ENCODE results near the gene CORO2B. TPM values are rescaled to one million over a fixed set of nuclear protein-coding genes. Genes with fewer than 3 reads are reported as not detected.

The CORO2B gene
- total RNA-seq, 1 experiment from 2014 or later: 0.14 TPM

DNA sequence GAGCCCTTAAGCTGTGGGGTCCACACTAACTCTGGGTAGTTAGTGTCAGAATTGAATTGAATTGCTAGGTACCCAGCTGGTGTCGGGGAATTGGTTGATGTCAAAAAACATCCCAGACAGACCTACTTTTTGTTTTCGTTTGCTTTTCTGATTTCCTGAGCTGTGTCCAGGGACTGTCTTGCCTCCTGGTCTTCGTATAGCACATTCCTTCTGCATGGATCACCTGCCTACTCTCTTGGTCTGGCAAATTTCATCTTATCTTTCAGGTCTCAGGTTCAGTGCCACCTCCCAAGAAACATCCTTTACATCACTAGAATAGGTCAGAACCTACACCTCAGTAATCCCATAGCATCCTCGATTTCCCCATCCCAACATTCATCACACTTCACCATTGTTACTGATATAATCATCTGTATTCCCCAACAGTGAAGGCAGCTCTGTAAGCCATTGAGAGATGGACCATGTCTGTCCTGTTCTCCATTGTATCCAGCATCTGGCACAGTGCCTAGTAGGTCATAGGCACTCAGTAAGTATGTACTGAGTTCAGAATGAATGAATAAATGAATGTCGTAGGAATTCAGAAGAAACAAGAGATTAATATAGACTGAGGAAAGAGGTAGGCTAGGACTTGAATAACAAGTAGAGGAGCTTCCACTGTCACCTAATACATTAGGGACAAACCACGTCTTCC is 160.7 kb downstream of the CORO2B start:
- no peak for TF ChIP-seq CTCF (IDR thresholded peaks at IDR 0.05; ENCODE audit: unreplicated experiment)
- CTCF ChIA-PET: no interaction called here
- intact Hi-C loops (cut with micrococcal nuclease; ENCODE audit: unreplicated experiment): no loop called here
- no peak for DNase-seq
- BruUV-seq (replicated peaks): no TSS peak
- Mint-ChIP-seq H3K4me3 (ENCODE audit: low read depth, unreplicated experiment) (no peak overlapping the region), H3K27me3 (ENCODE audit: unreplicated experiment) (peaks cover 38% of the 10 kb centered on the region), H3K4me1 (ENCODE audit: low read depth, unreplicated experiment) (no peaks in the 10 kb centered on the region), H3K9me3 (ENCODE audit: low read depth, unreplicated experiment) (no peaks in the 10 kb centered on the region), H3K36me3 (ENCODE audit: insufficient read depth, unreplicated experiment) (no peaks in the 10 kb centered on the region), H3K27ac (ENCODE audit: unreplicated experiment) (no peak overlapping the region)

DNA sequence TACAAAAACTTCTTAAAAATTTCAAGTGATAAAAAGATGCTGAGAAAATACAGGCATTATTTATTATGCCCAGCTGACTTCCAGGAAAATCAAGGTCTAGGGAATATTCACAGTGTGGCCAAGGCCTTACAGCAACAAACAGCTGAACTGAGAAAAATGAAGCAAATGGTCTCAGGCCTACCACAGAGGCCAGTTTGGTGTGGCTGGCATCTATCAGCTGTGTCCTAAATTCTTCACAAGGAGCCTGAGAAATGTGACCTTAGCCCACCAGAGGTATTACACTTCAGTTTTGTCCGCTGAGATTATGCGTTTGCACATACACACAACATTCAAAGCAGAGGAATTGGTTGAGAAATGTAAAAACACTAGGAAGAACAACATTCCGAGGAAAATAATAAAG is 164.5 kb downstream of the CORO2B start:
- no peaks in the 10 kb centered on the region for H3K36me3 Mint-ChIP-seq (ENCODE audit: insufficient read depth, unreplicated experiment)
- H3K9me3 Mint-ChIP-seq (ENCODE audit: low read depth, unreplicated experiment): no peaks in the 10 kb centered on the region
- DNase-seq: no peak
- TF ChIP-seq CTCF (IDR thresholded peaks at IDR 0.05; ENCODE audit: unreplicated experiment): no peak
- no TSS peak for BruUV-seq (replicated peaks)
- no peak overlapping the region for H3K27ac Mint-ChIP-seq (ENCODE audit: unreplicated experiment)
- CTCF ChIA-PET: interaction anchor here (0.6 kb wide), 1 partner anchor 40 kb away, joined by 4 read pairs; no protein-coding TSS in a partner anchor
- intact Hi-C loops (cut with micrococcal nuclease; ENCODE audit: unreplicated experiment): no loop called here
- peaks cover 17% of the 10 kb centered on the region for H3K27me3 Mint-ChIP-seq (ENCODE audit: unreplicated experiment)
- H3K4me1 Mint-ChIP-seq (ENCODE audit: low read depth, unreplicated experiment): no peaks in the 10 kb centered on the region
- no peak overlapping the region for H3K4me3 Mint-ChIP-seq (ENCODE audit: low read depth, unreplicated experiment)

GRCh38 chr15:68749365-68749764 is 170.6 kb downstream of the CORO2B start:
- H3K27me3 Mint-ChIP-seq (ENCODE audit: unreplicated experiment): peaks cover 24% of the 10 kb centered on the region
- peaks cover under 1% of the 10 kb centered on the region for H3K4me1 Mint-ChIP-seq (ENCODE audit: low read depth, unreplicated experiment)
- H3K9me3 Mint-ChIP-seq (ENCODE audit: low read depth, unreplicated experiment): no peaks in the 10 kb centered on the region
- DNase-seq: no peak
- H3K27ac Mint-ChIP-seq (ENCODE audit: unreplicated experiment): no peak overlapping the region
- H3K36me3 Mint-ChIP-seq (ENCODE audit: insufficient read depth, unreplicated experiment): no peaks in the 10 kb centered on the region
- no peak overlapping the region for H3K4me3 Mint-ChIP-seq (ENCODE audit: low read depth, unreplicated experiment)
- no peak for TF ChIP-seq CTCF (IDR thresholded peaks at IDR 0.05; ENCODE audit: unreplicated experiment)
- BruUV-seq (replicated peaks): no TSS peak
- CTCF ChIA-PET: no interaction called here
- intact Hi-C loops (cut with micrococcal nuclease; ENCODE audit: unreplicated experiment): no loop called here

- Mint-ChIP-seq H3K27me3 (ENCODE audit: unreplicated experiment) (peaks cover 29% of the 10 kb centered on the region), H3K4me3 (ENCODE audit: low read depth, unreplicated experiment) (no peak overlapping the region), H3K9me3 (ENCODE audit: low read depth, unreplicated experiment) (no peaks in the 10 kb centered on the region), H3K4me1 (ENCODE audit: low read depth, unreplicated experiment) (peaks cover 4% of the 10 kb centered on the region), H3K27ac (ENCODE audit: unreplicated experiment) (no peak overlapping the region), H3K36me3 (ENCODE audit: insufficient read depth, unreplicated experiment) (no peaks in the 10 kb centered on the region)
- intact Hi-C loops (cut with micrococcal nuclease; ENCODE audit: unreplicated experiment): no loop called here
- TF ChIP-seq CTCF (IDR thresholded peaks at IDR 0.05; ENCODE audit: unreplicated experiment): no peak
- no TSS peak for BruUV-seq (replicated peaks)
- DNase-seq: no peak
- CTCF ChIA-PET: interaction anchor here (1.1 kb wide), 1 partner anchor 24 kb away, joined by 5 read pairs; no protein-coding TSS in a partner anchor
Observed at GRCh38 chr15:68749793-68750192, 171.0 kb downstream of the CORO2B start.

All from Calu3 (cell line).